Activated T-cell treated with anti-CD3 and anti-CD28 coated beads for 48 hours (primary cell): ENCODE results near the gene CD3D.
A peak's percentile ranks its signal among the peaks of the same experiment; 100 is the strongest.

ENCODE experiments used
- DNase-seq: peaks from one replicate; pipeline ENCODE4 v3.0.0-alpha.2; 2020; ENCODE audit warnings: low read depth

CD3D gene

GRCh38 chr11:118342503-118343161 is at the start of gene CD3D:
Gene CD3D (minus strand): TSS chr11:118342705. CDS start chr11:118342607, 98 bp downstream.
- DNase-seq, result peak; percentile 59

DNA sequence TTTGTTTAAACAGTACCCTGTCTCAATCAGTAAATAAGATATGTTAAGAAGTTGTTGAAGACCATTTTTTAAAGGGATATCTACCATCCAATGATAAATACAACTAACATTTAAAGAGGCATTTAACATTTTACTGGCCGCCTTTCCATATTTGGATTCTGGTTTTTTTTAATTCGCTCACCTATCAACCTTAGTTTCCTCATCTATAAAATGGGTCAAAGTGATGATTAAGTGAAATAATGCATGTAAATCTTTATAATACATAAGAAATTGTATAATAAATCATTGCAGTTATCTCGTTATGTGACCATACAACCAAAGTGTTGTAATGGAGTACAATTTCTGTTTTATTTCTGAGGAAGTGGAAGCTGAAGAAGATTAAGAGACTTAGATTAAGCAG is 41.2 kb upstream of the CD3D start:
- no peak for DNase-seq

DNA sequence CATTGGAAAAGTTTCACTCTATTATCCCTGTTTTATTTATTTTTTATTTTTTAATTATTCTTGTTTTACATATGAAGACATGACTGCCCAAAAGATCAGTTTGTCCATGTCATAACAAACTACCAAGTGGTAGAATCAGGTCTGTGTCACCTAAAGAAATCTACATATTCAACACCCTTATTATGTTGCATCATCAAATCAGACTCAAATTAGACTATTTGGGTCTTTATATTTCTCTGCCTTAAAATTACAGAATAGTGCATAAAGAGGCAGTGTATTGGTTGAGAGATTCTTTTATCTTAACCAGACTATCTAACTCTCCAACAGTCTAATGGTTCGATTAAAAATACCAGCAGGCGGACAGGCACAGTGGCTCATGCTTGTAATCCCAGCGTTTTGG is 40.4 kb upstream of the CD3D start:
- DNase-seq, result no peak

DNA sequence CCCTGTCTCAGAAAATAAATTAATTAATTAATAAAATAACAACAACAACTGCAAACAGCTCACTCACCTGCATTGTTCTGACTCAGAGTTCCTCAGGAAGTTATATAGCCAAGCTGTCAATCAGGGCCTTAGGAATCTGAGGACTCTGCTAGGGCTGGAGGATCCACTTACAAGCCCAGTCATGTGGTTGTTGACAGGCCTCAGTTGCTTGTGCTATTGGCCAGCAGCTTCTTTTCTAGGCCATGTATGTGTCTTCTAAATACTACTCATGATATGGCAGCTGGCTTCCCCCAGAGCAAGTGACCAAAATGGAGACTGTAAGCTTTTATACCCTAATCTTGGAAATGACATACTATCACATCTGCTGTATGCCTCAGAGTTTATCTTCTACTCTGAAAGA is 38.1 kb upstream of the CD3D start:
- no peak for DNase-seq

GRCh38 chr11:118379497-118379896 is 37.0 kb upstream of the CD3D start:
- no peak for DNase-seq

DNA sequence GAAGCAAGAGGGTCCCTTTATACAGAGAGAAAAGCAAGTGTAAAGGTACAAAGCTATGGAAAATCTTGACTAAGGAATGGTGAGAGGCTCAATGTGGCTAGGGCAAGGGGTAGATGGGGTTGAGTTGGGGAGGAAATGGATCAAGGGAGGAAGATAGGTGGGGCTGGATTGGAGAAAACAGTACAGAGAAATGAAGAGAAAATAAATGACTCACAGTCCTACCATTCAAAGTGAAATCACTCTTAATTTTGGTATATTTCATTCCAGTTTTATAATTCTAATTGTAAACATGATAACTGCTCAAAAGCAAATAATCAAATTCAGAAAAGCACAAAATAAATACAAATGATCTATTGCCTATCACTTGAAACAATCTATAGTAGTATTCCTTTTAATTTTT is 33.5 kb upstream of the CD3D start:
- no peak for DNase-seq

DNA sequence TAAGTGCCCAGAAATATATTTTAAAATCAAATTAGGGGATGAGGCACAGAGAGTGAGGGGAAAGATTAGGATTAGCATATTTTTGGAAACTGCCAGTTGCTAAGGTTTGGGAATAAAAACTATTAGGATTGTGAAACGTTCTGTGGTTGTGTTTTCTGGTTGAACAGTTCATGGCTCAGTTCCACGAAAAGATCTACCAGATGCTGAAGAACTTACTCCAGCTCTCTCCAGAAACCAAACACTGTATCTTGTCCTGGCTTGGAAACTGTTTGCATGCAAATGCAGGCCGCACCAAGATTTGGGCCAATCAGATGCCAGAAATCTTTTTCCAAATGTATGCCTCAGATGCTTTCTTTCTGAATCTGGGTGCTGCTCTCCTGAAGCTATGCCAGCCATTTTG is 32.2 kb upstream of the CD3D start:
- no peak for DNase-seq

- no peak for DNase-seq
Observed at GRCh38 chr11:118373871-118374270, 31.4 kb upstream of the CD3D start.

DNA sequence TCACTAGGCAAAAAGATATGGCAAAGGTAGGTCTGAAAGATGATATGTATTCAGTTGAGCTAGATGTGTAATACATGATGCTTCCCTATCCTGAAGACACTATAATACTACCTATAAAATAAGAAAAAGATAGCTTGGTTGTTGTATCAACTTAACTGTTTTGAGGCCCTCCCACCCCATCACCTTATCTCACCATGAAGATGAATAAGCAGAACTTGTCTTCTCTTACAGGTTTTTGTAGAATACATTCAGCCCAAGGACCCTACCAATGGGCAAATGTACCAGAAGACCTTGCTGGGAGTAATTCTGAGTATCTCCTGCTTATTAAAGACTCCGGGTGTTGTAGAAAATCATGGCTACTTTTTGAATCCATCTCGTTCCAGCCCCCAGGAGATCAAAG is 30.8 kb upstream of the CD3D start:
- DNase-seq, result no peak

GRCh38 chr11:118370774-118371173 is 28.3 kb upstream of the CD3D start:
- no peak for DNase-seq

GRCh38 chr11:118366287-118366686 is 23.8 kb upstream of the CD3D start:
- no peak for DNase-seq

DNA sequence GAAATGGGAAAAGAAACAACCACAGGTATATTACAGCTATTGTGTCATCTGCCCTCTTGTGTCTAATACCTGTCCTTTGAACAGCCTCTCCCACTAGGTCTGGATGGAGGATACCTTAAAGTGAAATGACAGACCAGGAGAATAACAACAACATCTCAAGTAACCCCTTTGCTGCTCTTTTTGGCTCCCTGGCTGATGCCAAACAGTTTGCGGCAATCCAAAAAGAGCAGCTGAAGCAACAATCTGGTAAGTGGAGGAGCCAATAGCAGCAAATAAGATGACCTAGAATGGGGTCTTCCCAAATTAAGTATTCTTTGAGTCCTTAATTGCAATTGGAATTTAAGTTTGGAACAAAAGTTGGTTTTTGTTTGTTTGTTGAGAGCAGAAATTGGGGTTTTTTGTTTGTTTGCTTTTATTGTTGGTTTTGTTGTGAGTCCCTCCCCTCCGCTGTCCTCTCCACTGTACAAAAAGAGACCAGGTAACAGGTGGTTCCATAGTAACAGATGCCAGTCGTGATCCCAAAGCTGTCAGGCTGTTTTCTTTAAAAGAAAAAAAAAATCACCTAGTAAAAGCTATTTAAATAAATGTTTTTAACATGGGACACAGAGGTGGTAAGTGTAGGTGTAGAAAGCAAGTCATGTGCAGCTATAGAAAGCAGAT is 22.6 kb upstream of the CD3D start:
- no peak for DNase-seq

DNA sequence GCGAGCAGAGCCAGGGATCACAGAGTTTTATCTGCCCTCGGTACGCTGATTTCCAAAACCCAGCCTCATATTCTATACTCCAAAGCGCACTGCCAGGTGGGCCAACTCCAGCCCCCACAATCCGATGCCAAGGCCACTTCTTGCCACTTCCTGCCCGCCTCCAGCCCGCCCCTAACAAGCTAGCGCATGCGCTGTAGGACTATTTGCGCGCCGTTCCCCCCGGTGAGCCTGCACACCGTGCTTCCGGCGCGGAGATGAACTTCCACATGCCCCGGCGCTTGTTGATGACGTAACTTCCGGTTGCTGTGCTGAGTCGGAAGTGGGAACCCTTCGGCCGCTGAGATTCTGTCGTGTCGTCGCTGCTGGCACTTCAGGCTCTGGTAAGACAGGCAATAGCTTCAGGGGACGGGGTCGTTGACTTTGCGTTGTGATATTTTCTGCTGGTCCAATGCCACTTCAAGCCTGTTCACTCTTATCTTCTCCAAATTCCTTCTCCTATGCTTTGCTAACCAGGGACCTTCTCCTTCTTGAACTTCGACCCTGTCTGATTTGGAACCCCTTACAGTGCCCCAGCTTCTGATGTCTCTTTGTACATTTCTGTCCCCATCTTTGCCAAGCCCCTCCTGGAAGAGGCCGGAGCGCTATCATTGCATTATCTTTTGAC is 16.9 kb upstream of the CD3D start, which contains the start of gene UBE4A:
Gene UBE4A, plus strand, starts transcription at position 306 of the 664 bp plus-strand sequence. CDS start 5,481 bp downstream, outside the sequence.
- peak; percentile 96 for DNase-seq

- no peak for DNase-seq
Observed at GRCh38 chr11:118358071-118358470, 15.6 kb upstream of the CD3D start.

- no peak for DNase-seq
Observed at GRCh38 chr11:118353084-118353710, 10.7 kb upstream of the CD3D start.

GRCh38 chr11:118349475-118349874 is 7.0 kb upstream of the CD3D start:
- no peak for DNase-seq

- DNase-seq, result peak; percentile 62
Observed at GRCh38 chr11:118343981-118344515, 1.5 kb upstream of the CD3D start, which contains the start of gene CD3G. Gene CD3G (plus strand): TSS chr11:118344344. CDS start chr11:118344424, 80 bp downstream.

DNA sequence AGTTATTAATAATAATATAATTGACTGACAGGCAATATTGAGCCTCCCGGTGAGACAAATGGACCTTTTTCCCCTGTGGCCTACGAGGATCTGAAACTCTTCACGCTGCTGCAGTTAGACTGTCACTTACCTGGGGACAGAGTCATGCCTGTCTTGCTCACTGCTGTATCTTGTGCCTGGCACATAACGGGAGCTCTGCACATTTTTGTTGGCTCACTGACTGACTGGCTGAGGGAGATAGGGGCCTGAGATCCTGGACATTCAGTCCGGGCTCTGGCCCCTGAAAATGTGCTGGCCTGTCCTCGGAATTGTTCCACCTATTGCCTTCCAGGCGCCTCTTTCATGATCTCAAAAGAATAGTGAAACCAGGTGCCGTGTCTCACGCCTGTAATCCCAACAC is 743 bp upstream of the CD3D start:
- no peak for DNase-seq

DNA sequence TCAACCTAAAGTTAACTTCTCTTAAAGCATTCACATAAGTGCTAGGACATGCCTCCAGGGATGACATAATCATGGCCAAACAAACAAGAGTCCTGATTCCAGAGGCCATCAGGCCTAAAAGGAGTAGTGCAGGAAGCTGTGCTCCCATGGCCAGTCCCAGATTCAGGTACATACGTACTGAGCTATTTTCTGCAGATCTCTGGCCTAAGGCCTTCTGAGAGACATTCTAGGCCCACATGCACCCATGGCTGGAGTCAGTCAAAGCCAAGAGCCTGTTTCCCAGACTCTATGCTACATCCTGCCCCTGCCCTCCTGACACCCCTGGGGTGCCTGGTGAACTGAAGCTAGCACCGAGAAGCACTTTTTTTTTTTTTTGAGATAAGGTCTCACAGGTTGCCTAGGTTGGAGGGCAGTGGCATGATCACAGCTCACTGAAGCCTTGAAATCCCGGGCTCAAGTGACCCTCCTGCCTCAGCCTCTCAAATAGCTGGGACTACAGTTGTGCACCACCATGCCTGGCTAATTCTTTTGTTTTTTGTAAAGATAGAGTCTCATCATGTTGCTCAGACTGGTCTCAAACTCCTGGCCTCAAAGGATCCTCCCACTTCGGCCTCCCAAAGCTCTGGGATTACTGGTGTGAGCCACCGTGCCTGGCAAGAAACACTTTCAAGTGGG is 553 bp downstream of the CD3D start:
- DNase-seq, result no peak

GRCh38 chr11:118341261-118341660 is 1.2 kb downstream of the CD3D start:
- DNase-seq, result no peak

DNA sequence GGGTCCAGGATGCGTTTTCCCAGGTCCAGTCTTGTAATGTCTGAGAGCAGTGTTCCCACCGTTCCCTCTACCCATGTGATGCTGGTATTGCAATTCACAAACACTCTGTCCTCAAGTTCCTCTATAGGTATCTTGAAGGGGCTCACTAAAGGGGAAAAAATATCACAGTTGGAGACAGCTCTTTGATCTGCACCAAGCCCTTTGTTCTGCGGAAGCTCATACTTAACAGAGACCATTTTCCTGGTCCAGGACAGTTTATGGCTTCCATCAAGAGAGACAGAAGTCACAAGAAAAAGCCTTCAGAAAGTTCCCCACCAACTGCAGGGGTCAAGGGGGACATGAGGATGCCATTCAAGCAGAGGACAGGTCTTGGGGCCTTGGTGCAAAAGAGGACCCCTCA is 2.1 kb downstream of the CD3D start:
- no peak for DNase-seq
